AG08395 (cell line): ENCODE results near the gene SLAIN2.
"Not testable (repeated sequence)": the region's sequence is repeated elsewhere in the genome, so short reads cannot be mapped to it uniquely, and the experiment has no call there.

ENCODE experiments used
- DNase-seq: peaks from one replicate; pipeline ENCODE4 v3.0.0; 2012; ENCODE audit warnings: mixed read lengths, low spot score

Gene SLAIN2

GRCh38 chr4:48445704-48446103 lies 104.4 kb downstream of the SLAIN2 start:
- DNase-seq: peak; percentile 23

- no peak for DNase-seq
Observed at GRCh38 chr4:48446642-48447041, 105.3 kb downstream of the SLAIN2 start.

GRCh38 chr4:48449151-48449550 lies 107.8 kb downstream of the SLAIN2 start:
- no peak for DNase-seq

- DNase-seq: no peak
Observed at GRCh38 chr4:48450740-48451139, 109.4 kb downstream of the SLAIN2 start.

- DNase-seq: not testable (repeated sequence)
Observed at GRCh38 chr4:48451656-48452055, 110.3 kb downstream of the SLAIN2 start.

- no peak for DNase-seq
Observed at GRCh38 chr4:48454591-48454990, 113.3 kb downstream of the SLAIN2 start.

GRCh38 chr4:48461000-48461399 lies 119.7 kb downstream of the SLAIN2 start:
- no peak for DNase-seq

GRCh38 chr4:48462363-48462762 lies 121.0 kb downstream of the SLAIN2 start:
- DNase-seq: no peak

GRCh38 chr4:48467442-48467841 lies 126.1 kb downstream of the SLAIN2 start:
- no peak for DNase-seq

- no peak for DNase-seq
Observed at GRCh38 chr4:48467891-48468290, 126.6 kb downstream of the SLAIN2 start.

- no peak for DNase-seq
Observed at GRCh38 chr4:48470137-48470536, 128.8 kb downstream of the SLAIN2 start.

GRCh38 chr4:48470570-48470969 lies 129.2 kb downstream of the SLAIN2 start:
- no peak for DNase-seq

- no peak for DNase-seq
Observed at GRCh38 chr4:48472794-48473193, 131.5 kb downstream of the SLAIN2 start.

- no peak for DNase-seq
Observed at GRCh38 chr4:48475770-48476169, 134.4 kb downstream of the SLAIN2 start.
